Pons (tissue), 1 donor: ENCODE measurements around the gene CFAP299.

ENCODE experiments used
- DNase-seq: peaks from one replicate; pipeline ENCODE4 v3.0.0-alpha.2; 2016; ENCODE audit warnings: low spot score

CFAP299 gene

DNA sequence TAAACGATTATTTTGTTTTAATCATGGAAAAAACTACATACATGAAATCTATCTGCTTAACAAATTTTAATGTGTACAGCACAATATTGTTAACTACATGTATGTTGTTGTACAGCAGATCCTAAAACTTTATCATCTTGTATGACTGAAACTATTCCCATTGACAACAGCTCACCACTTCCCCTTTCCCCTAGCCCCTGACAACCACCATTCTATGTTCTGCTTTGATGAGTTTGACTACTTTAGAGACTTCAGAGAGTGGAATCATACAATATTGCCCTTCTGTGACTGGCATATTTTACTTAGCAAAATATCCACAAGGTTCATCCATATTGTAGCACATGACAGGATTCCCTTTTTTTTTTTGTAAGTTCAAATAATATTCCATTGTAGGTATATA lies 185.9 kb downstream of the CFAP299 start:
- no peak for DNase-seq

DNA sequence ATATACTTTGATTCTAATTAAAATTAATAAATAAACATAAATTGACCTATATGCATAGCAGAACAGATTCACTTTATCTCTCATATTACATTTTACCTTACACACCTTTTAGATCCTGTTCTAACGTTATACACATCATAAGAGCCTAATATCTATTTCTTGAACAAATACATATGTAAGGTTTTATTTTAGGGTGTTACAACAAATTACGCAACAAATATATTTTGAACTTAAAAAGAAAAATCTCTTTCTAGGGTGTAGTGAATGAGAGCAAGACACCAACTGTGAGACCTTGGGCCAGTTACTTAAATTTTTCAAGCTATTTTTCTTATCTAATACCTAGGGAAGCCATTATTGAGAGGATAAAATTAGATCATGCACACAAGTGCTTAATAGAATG lies 191.2 kb downstream of the CFAP299 start:
- DNase-seq, result no peak

DNA sequence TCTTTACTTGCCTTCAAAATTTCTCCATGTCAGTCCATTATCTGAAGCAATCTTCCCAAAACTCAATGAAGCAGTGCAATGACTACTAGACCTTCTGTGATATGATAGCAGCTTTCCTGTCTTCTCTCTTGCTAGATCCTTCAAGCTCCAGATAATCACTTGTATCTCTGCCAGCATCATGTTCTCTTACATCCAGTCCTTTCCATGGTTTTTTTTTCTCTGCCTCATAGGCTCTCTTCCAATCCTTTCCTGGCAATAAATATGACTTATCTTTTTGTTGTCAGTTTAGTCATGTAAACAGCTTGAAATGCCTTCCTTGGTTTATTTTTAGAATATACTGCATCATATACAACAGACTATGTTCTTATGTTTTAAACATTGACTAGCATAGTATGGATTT lies 193.5 kb downstream of the CFAP299 start:
- no peak for DNase-seq

DNA sequence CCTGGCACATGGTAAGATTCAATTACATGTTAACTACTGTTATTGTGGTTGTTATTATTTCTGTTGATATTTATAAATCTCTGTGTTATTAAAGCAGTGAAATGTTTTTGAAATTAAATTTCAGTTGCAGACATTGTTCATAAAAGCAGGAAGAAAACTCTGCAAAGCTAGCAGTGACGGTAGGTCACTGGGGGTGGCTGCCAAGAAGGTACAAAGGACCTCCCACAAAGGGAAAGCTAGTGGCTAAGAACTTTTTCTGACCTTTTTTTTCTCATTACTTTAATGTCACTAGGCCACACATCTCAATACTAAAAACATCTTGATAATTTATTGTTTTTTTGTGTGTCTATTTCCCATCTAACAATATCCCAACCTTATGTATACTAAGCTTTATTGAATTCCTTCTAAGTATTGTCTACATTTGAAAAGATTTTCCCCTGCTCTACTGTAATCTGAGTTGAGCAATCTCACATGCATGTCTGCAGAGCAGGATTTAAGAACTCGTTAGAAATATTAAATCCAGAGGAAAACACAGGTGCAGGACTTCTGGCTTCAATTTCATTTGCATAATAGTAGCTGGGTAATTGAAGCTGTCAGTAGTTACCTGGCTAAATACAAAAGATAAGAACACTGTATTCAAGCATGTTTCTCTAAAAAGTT lies 197.3 kb downstream of the CFAP299 start:
- DNase-seq, result no peak

DNA sequence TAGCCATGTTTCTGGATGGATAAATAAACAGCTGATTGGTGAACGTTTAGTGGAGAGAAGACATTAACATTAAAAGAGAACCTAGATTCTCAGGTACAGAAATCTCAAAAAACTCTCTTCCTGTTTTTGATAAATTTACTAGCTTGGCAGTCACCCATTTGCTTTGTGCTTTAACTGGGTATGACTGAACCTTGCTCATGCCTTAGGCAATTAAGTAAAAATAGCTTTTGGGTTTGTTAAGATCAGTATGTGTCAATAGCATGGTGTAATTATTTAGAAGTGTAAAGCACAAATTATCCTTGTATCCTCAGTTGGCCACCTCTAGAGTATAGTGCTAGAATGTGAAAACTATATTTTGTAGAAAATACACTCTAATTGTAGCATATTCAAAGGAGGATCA lies 200.0 kb downstream of the CFAP299 start:
- no peak for DNase-seq

DNA sequence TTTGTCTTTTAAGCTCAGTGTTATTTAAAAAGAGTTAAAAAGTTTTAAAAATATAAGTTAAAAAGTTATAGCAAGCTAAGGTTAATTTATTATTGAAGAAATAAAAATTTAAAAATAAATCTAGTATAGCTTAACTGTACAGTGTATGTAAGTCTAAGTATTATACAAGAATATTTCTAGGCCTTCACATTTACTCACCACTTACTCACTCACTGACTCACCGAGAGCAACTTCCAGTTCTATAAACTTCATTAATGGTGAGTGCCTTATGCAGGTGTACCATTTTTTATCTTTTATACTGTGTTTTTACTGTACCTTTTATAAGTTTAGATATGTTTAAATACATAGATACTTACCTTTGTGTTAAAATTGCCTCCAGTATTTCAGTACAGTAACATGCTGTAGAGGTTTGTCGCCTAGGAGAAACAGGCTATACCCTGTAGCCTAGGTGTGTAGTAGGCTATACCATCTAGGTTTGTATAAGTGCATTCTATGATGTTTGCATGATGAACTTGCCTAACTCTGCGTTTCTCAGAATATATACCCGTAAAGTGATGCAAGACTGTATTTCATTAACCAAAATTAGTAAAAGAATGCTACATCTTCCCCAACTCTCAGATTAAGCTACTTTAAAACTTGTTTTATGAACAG lies 202.9 kb downstream of the CFAP299 start:
- no peak for DNase-seq

DNA sequence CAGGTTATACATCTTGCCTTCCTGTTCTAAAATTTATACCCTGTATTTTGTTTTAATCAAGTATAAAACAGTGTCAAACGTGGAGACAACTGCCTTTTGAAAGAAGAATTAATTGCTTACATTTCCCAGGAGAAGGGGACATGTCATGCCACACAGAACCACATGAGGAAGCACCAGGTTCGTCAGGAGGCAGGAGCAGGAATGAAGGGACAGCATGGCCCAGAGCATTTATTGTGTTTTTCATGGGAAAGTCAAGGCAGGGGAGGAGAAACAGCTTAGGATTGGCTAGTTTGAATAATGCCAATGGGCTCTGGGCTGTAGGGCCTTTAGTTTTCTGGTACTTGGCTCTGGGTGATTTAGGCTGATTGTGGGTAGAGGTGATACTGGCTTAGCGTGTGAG lies 203.7 kb downstream of the CFAP299 start:
- DNase-seq, result no peak

DNA sequence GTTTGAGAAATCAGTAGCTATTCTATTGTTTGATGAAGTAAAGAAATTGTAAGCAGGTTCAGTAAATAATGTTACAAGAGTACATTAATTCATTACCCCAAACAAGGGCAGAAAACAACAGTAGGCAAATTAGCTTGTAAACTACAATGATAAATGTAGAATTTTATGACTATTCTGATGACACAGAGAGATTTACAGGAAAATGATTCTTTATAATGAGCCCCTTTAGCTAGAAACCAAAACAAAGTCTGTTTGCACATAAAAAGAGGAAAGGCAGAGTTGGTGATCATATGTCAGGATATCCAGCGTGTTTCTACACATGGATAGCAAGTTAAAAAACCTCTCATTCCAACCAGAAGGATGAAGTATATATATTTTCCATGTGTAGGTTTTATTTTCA lies 204.8 kb downstream of the CFAP299 start:
- DNase-seq, result no peak

DNA sequence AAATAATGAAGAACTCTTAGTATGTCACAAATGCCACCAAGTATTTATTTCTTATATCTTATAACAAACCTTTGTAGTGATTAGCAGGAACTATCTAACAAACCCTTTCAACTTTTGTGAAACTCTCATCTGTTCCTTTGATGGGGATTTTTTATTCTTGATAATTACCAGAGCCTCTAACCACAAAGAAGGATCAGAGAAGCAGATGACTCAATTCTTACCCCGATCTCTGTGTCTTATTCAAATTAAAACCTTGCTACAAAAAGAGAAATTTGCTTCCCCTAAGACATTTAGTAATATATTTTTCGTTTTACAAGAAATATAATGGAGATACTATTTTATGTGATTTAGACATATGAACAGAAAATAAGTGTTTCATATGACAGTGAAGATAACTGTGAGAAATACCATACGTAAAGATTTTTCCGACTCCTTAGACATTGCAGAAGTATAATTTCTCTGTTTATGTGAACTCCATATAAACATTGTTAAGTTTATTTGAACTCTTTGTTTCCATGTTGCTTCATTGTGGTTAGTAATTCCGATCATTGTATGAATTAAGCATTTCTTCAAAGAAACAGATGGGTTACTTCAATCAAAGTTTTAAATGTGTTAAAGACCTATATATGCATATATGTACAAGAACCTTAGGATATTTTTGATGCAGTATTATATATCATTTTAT lies 205.4 kb downstream of the CFAP299 start:
- DNase-seq, result no peak

DNA sequence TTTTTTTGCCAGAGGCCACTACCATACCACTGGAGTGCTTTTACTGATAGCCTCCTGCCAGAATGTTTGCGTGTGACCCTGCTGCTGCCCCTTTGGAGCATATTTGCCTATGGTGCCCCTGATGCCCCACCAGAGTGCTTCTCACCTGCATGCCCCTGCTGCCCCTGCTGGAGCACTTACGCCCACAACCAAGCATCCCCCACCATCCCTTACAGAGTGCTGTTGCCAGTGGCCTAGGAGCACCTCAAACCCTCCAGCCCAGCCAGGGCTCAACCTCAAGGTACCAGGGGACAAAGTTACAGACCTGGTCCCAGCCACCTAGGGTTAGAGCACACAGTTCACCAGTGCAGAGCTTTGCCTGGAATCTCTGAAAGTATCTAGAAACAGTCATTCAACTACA lies 207.2 kb downstream of the CFAP299 start:
- DNase-seq, result no peak

DNA sequence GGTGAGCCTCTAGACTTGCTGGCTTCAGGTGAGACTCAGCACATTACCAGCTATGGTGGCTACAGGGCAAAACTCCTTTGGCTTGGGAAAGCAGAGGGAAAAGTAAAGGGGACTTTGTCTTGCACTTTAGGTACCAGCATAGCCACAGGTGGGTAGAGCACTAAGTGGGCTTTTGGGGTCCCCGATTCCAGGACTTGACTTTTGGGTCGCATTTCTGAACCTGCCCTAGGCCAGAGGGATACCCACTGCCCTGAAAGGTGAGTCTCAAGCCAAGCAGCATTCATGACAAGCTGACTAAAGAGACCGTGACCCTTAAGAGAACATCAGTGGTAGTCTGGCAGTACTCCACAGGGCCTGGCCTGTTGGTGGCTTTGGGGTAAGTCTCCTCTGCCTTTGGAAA lies 224.8 kb downstream of the CFAP299 start:
- DNase-seq, result no peak

DNA sequence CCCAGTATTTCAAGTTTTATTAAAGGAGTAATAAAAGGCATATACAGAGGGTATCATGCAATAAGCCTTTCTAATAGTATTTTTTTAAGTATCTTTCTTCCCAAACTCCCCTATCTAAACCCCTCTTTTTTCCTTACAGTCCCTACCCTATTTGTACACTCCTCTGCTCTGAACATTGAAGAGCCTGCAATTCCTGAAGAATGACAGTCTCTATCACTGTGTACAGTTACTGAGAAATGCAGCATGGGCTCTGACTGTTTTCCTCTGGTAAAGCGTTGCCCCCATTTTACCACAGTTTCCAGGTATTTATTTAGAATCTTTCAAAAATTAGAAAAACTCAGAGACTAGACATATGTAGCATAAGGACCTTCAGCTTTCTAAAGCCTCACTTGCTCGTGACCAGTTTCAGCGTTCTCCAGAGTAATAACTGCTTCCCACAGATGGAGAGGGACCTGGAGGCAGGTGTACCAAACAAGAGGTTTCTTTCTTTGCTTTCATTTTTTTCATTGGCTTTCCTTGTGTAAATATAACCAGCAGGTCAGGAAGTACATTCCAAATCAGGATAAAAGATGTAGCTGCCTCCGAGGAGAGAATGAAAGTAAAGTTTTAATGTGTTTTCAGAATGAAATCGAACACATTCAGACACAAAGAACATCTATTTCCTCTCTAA lies 230.8 kb downstream of the CFAP299 start:
- no peak for DNase-seq

DNA sequence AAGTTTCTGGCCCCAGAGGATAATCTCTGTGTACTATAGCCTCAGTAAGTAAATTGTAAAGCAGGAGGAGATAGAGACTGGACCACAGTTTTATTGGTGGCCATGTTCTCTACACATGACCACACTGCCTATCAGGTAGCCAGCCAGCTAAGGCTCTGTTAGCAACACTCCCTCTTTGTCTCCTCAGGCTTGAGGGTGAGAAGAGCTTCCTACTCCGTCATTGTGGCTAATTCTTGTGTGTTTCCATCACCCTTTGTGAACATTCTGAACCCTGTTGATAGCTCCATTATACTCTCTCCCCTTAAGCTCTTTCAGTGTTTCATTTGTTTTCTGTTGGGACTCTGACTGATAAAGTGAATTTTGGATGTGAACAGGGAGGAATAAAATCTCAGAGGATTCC lies 233.4 kb downstream of the CFAP299 start:
- DNase-seq, result no peak

DNA sequence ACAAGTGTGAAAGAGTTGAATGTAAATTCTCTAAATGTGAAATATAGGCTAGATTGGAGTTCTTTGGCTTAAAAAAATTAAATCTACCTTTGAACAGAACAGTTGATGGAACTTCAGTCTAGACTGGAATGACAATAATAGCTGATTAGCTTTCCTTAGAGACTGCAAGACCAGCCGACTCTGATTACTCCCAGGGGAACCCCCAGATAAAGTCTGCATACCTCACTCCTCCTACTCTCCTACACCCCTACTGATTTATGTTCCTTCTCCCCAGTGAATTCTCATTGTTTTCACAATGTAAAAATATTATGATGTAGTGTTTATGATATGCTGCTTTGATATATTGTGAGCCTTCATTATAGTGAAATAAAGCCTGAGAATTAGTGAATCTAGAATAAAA lies 241.3 kb downstream of the CFAP299 start:
- no peak for DNase-seq

DNA sequence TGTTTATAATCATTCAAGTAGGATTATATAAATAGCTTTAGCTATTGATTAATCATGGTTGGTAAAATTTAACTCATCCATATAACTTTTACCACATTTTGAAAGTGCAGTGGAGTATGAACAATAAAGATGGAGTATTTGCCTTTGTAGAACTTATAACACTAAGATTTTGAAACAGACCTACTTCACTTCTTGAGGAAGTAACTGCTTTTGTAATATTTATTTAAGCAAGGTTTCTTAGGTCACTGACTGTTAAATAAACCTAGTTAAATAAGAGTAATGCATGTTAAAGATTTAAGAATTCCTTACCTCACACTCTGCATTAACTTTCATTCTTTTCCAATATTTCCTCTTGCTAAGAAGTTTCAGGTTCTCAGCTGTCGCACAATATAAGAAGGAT lies 242.5 kb downstream of the CFAP299 start:
- no peak for DNase-seq

DNA sequence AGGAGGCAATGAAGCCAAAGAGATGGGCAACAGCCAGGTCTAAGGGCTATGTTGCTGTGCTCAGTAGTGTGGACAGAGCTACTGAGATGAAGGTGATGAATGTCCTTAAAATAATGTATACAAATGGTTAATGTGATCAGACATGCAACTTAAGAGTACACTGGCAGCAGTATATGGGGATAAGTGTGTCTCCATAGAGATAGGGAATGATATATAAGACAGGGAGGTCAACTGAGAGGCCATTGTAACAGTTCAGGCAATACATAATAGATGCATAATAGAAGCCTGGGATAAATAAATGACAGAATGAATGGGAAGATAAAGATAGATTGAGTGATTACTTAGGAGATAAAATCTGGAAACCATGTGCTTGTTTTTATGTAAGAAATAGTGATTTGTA lies 250.0 kb downstream of the CFAP299 start:
- no peak for DNase-seq

DNA sequence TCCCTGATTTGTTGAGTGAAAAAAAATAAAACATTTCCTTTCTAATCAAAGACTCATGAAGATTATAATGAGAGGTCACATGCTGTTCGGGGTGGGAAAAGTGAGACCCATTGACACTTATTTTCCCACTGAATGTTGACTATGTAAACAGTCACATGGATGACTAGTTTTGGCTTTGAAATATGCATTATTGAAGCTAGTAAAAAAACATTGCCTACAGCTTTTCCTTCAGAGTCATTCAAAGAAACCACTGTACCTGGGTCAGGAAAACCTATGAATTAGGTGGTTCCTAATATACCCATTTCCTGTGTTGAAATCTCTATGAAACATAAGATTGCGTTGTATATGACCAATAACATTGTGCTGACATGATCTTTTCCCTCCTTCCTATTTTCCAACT lies 251.2 kb downstream of the CFAP299 start:
- no peak for DNase-seq

DNA sequence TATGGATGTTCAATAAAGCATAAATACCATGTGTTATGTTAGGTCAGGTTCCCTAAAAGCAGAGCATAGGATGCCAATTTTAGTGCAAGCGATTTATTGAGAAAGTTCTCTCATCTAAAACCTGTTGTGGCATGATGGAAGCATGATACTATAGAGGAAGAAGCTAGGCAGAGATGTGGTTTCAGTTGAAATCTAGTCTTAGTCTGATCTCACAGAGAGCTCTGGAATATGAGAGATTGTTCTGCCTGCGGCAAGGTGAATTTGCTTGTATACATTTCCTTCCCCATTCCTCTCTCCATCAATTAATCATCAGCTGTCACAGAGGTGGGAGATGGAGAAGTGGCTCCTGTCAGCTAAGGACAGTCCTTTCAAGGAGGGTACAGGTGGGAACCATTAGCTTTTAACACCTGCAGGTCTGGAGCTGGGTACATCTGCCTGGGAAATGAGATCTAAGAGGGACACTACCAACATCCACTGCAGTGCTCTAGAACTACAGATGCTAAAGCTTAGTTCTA lies 252.4 kb downstream of the CFAP299 start:
- DNase-seq, result no peak

DNA sequence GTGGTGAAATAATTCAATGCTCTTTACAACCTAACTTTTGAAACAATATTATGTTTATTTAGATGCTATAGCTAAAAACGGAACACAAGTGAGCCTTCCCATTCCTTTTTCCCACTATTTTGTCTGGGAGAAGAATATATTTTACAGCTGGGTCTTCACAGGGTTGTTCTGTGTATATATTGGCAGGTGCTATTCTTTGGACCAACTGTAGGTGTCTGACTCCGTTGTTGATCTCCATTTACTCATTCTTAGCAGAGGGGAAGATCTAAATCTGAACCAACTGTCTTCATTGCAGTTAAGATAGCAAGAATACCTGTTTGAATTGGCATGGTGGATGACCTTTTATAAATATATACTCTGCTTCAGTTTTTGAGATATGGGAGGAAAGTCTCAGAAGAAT lies 257.4 kb downstream of the CFAP299 start:
- no peak for DNase-seq

DNA sequence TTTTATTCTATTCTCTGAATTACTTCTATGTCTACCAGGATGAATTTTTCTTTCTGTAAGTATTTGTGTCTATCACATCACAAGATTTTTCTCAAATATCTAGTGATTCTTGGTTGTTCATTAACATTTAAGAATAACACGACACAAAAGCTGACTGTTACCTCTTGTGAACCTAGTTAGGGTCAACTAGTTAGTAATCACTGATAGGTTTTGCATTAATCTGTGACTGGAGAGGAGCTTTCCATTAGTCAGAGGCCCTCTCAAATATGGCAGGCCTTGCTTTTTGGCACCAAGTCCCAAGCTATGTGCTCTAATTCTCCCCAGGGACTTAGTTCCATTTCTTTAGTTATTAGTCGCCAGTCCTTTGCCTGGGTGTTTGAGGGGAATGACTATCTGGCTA lies 259.2 kb downstream of the CFAP299 start:
- no peak for DNase-seq

DNA sequence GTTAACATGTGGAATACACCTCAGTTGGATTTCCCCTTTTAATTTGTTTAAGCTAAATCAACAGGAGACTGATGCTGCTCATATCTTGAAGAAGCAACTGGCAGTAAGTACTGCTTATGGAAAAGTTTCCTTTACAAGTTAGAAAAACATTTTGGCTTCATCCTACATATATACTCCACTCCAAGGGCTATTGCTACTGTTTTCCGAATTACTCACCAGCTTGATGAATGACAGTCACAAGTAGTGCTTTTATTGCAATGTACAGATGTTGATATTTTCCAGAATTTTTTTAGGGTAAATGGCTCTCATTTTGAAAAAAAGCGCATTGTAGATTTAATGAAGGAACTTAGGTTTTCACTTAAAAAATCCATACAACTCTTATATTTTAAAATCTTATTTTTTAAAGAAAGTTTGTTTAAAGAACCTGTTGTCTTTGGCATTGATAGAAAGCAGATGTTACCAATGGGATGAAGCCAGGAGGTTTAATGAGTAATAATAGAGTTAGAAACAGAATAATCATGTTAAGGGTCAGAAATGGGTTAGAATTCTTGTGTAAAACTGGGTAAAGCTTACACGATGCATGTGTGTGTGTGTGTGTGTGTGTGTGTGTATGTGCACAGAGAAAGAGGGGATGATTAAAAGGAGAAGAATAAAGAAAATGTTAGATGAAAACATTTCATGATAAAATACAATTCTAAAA lies 272.9 kb downstream of the CFAP299 start:
- no peak for DNase-seq

DNA sequence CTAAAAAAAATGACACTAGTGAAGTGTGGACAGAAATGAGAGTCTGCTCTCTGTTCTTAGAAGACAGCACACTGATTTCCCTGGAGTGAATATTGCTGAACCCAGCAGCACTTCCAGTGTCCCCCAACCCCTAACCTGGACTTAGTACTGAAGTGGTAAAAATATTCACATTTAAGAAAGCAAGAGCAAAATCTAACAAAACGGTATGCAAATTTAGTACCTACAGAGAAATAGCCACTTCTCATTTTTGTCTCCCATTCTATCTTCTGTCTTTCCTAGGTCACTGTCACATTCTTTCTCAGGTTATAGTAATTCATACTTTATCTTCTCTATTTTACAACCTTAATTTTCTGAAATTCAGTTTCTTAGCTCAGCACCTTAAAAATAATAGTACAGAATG lies 274.7 kb downstream of the CFAP299 start:
- no peak for DNase-seq
